Activated naive CD8-positive, alpha-beta T cell treated with anti-CD3 and anti-CD28 coated beads, Interleukin-2, amount 50 U/mL, for 16 hours (primary cell): ENCODE results near the gene MAT1A.
"Not testable (repeated sequence)": the region's sequence is repeated elsewhere in the genome, so short reads cannot be mapped to it uniquely, and the experiment has no call there.

Experiments
- DNase-seq: peaks from one replicate; pipeline ENCODE4 v3.0.0-alpha.2; 2020; ENCODE audit warnings: low read depth, low spot score

MAT1A gene

GRCh38 chr10:80289451-80290287 lies at the start of gene MAT1A:
Gene MAT1A (minus strand): TSS chr10:80289658. CDS start chr10:80289423, 235 bp downstream.
- no peak for DNase-seq

DNA sequence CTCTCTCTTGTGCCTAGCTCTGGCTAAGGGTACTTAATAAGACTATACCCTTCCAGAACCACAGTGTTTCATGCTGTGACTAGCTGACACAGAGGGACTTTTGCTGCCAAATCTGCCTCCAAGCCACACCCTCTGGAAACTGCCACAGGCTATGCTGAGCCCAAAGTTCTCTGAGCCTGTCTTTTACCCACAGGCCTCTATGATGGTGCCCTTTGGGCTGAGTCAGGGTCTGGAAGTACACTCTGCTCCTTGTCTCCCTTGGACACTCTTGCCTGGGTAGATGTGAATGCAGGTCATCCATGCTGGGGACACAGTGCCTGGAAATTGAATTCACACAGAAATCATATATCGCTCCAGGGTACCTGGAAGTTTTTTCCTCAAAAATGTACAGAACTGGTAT lies 44.5 kb upstream of the MAT1A start:
- DNase-seq, result no peak

DNA sequence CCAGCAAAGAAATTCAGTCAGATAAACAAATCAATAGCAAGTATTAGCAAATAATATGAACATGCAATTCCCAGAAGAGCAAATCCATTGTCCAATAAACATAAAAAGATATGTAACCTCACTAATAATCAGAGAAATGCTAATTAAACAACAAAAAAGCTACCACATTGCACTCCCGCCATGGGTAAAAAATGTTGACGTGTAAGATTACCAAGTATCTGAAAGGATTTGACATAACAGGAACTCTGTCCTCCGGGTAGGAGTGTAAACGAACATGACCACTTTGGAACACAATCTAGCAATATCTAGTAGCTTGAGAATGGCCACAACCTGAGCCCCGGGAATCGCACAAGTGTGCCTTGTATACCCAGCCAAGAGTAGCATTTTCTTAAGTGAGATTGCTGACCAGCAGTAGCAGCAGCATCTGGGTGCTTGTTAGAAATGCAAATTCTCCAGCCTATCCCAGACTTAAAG lies 35.5 kb upstream of the MAT1A start:
- DNase-seq, result no peak

GRCh38 chr10:80324086-80324485 lies 34.6 kb upstream of the MAT1A start:
- no peak for DNase-seq

DNA sequence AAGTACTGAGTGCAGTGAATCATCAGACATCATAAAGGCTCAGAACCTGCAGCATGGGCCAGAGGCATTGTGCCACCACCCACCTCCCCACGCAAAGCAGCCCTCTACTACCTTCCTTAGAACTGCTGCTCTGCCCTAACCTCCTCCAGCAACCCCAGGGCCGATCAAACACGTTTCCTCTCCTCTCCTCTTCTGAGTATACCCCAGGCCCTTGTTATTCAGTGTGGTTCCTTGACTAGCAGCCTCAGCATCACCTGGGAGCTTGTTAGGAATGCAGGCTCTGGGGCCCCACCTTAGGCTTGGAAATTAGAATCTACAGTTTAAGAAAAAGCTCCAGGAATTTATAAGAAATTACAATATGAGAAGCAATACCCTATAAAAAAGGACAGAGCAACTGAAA lies 33.9 kb upstream of the MAT1A start:
- DNase-seq, result no peak

GRCh38 chr10:80322711-80323110 lies 33.3 kb upstream of the MAT1A start:
- DNase-seq, result no peak

GRCh38 chr10:80322158-80322557 lies 32.7 kb upstream of the MAT1A start:
- DNase-seq, result no peak

- no peak for DNase-seq
Measured at GRCh38 chr10:80321183-80321582, 31.7 kb upstream of the MAT1A start.

GRCh38 chr10:80320377-80320776 lies 30.9 kb upstream of the MAT1A start:
- no peak for DNase-seq

DNA sequence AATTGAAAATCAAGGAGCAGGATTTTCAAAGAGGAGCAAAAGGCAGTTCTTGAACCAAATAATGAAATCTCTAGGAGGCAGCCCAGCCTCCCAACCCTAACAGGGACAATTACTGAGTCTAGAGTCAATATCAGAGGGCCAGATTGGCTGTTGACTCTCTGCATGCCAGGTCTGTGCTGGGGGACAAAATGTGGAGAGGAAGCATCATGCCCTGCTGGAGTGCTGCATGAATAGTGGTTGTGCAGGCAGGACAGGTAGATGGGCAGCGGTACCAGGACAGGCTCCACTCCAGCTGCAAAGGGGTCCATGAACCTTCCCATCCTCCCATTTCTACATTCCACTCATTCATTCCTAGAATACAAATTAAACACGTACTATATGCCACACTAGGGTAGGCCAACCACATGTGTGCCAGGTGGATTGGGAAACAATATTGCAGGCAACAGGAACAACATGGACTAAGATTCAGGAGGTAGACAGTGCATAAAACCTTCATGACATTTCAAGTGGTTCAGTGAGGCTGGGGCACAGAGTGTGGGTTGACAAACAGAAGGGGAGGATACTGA lies 30.4 kb upstream of the MAT1A start:
- no peak for DNase-seq

DNA sequence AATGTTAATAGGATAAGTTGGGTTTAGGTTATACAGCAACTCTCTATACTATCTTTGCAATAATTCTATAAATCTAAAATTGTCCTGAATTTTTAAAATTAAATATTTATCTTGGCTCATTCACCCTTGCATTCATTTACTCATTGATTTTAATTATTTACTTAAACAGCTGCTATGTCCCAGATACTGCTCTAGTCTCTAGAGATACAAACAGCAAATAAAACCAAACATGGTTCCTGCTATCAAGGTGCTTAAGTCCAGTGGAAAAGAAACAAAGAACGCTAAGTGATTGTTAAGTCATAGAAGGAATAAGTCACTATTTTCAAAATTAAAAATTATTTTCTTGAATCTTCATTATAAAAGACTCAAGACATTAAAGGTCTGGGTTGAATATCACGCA lies 29.9 kb upstream of the MAT1A start:
- DNase-seq, result no peak

- DNase-seq, result no peak
Measured at GRCh38 chr10:80318742-80319141, 29.3 kb upstream of the MAT1A start.

GRCh38 chr10:80315391-80315790 lies 25.9 kb upstream of the MAT1A start:
- DNase-seq, result no peak

DNA sequence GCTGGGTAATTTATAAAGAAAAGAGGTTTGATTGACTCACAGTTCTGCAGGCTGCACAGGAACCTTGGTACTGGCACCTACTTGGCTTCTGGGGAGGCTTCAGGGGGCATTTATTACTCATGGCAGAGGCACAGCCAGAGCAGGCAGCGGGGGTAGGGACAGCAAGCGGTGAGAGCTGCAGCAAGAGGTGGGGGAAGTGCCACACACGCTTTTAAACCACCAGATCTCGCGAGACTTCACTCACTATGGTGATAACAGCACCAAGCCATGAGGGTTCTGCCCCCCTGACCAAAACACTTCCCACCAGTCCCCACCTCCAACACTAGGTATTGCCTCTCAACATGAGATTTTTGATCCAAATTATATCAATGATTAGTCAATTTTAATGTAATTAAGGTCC lies 24.1 kb upstream of the MAT1A start:
- DNase-seq, result no peak

- DNase-seq, result not testable (repeated sequence)
Measured at GRCh38 chr10:80305989-80306388, 16.5 kb upstream of the MAT1A start.

DNA sequence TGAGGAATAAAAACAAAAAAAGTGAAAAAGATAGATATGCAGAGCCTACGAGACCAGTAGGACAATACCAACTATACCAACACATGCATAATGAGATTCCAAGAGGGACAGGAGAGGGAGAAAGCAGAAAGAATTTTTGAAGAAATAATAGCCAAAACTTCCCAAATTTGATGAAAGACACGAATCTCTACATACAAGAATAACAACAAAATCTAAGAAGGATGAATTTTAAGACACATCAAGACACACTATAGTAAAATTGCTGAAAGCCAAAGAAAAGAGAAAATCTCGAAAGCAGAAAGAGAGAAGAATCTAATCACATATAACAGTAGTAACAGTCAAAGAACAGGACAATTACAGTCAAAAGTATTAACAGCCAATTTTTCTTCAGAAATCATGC lies 7.5 kb upstream of the MAT1A start:
- no peak for DNase-seq

DNA sequence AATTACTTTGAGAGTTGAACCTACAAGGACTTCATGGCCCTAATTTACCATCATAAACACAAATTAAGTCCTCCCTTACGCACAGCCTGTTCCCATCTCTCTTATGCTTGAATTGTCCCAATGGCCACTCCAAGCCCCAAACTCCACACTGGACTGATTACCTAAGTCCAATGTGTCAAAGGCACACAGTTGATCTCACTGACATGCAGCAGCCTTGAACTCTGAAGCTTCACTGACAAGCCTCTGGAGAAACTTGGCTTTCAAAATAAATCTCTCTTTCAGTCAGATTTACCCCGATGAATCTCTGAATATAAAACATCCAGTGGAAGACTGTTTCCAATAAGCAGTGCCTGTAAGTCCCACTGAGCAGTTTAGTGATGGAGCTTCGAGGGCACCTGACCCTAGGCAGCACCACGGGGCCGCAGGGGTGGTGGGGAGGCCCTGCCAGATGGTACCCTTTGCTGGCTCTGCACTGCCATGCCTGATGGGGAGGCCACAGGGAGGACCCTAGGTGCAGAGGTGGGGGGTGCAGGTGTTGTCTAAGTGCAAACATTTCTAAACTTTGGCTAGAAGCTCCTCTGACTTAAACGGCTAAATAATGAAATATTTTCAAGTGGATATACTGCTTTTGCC lies 3.3 kb upstream of the MAT1A start:
- DNase-seq, result no peak

GRCh38 chr10:80290474-80291220 lies 1.2 kb upstream of the MAT1A start:
- DNase-seq, result no peak

- no peak for DNase-seq
Measured at GRCh38 chr10:80288849-80289248, 609 bp downstream of the MAT1A start.

DNA sequence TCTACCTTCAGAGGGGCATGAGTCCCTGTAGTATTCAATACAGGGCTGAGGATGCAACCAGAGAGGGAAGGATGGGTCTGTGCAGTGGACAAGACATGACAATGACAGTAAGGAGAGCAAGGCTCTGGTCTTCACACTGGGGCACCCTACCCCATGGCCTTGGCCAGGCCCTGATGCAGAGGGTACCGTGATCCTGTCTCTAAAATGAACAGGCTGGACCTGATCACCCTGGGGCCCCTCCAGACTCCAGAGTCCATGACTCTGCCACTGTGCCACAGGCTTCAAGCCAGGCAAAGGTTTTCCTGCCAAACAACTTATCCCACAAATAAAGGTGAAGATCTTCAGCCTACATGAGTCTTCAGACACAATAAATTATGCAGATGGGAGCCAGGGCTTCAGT lies 4.9 kb downstream of the MAT1A start:
- DNase-seq, result no peak

GRCh38 chr10:80283536-80284199 lies 5.8 kb downstream of the MAT1A start:
- no peak for DNase-seq

GRCh38 chr10:80283119-80283518 lies 6.3 kb downstream of the MAT1A start:
- DNase-seq, result no peak
